HG03175 (cell line): ENCODE results near the gene CDHR3.

ENCODE experiments used
- ATAC-seq: cut with Tn5 transposase; IDR thresholded peaks from one replicate; pipeline ENCODE4 v1.9.1; 2021; ENCODE audit warnings: mild to moderate bottlenecking, moderate library complexity; ENCODE audit not compliant: unreplicated experiment

The CDHR3 gene

DNA sequence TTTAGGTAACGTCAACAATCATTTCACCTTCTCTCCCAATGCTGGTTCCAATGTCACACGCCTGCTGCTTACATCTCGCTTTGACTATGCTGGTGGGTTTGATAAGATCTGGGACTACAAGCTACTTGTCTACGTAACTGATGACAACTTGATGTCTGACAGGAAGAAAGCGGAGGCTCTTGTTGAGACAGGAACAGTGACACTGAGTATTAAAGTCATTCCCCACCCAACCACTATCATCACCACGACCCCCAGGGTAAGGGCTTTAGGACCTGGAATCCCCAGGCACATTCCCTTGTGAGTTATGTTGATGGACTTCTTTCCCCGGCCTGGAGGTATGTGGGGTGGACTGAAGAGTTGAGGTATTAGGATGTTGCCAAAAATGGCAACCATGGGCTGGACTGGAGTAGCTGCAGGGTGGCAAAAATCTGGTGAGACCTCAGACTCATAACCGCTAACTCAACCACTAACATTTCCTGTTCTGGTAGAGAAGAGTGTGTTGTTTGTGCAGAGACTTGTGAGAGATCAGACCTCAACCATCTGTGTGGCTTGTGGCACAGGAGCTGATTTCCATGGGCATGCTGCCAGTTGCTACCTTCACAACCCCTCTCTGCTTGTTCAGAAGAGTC, 59.2 kb downstream of the CDHR3 start:
- ATAC-seq = peak; percentile 78

GRCh38 chr7:106023369-106024322, 60.6 kb downstream of the CDHR3 start:
- ATAC-seq = no peak

GRCh38 chr7:106026101-106026500, 63.0 kb downstream of the CDHR3 start:
- no peak for ATAC-seq

DNA sequence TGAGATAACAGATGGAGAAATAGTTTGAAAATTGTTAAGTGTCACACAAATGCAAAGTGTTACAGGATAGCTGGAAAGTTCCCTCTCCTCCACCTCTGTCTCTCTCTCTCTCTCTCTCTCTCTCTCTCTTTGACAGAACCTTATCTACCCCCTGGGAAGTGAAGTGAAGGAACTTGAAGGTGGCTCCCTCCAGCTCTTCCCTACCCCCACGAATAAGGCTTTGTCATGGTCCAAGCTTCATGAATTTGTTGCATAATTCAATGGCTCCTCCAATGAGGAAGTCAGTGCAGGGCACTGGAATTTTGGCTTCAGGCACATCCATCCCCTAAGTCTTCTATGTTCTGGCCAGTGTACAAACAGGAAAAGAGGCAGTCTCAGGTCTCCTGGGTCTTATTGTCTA, 66.4 kb downstream of the CDHR3 start:
- ATAC-seq = no peak

GRCh38 chr7:106029941-106030340, 66.9 kb downstream of the CDHR3 start:
- no peak for ATAC-seq

DNA sequence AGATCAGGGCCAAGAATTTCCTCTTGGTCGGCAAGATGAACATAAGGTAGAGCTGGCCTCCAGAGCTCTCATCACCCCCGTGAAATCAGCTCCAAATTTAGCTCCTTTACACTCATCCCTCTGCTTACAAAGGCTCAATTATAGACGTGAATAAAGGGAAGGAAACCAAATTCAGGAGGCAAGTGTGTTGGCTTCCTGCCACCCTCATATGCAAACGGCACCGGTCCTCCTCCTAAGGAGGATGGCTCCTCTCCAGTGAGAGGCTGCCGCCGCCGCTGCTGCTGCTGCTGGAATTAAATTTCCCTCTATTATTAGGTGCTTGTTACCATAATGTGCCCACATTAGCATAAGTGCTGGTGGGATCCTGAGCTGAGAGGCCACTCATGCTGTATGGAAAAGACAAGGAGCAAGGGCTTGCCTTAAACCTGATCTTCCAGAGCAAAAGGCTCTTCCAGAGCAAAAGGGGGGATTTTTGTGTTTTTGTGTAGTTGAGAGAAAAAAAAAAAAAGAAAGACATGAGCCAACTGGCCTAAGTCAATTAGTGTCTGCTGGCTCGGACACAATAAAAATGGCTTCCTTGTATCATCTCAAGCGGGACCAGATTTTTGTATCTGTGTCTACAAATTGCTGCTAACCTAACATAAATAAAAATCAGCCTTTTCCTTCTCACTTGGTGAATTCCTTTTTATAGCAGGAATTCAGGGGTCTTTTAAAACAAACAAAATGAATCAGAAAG, 68.4 kb downstream of the CDHR3 start:
- ATAC-seq = no peak

DNA sequence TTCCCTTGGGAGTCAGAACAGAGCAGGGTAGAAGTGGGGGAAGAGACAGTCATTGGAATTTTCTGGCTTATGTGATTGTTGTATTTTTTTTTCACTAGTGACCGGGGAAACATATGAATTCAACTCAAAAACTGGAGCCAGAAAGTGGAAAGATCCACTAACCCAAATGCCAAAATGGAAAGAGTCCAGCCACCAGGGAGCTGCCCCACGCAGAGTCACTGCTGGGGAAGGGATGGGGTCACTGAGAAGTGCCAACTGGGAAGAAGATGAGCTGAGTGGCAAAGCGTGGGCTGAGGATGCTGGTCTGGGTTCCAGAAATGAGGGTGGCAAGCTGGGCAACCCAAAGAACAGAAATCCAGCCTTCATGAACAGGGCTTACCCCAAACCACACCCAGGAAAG, 69.2 kb downstream of the CDHR3 start:
- no peak for ATAC-seq

- no peak for ATAC-seq
Measured at GRCh38 chr7:106033735-106034134, 70.7 kb downstream of the CDHR3 start.

- ATAC-seq = no peak
Measured at GRCh38 chr7:106034383-106034782, 71.3 kb downstream of the CDHR3 start.

- ATAC-seq = no peak
Measured at GRCh38 chr7:106035568-106035967, 72.5 kb downstream of the CDHR3 start.

- no peak for ATAC-seq
Measured at GRCh38 chr7:106036004-106036403, 72.9 kb downstream of the CDHR3 start.

- ATAC-seq = no peak
Measured at GRCh38 chr7:106037489-106038176, 74.6 kb downstream of the CDHR3 start.

GRCh38 chr7:106038289-106038688, 75.2 kb downstream of the CDHR3 start:
- ATAC-seq = no peak

- ATAC-seq = no peak
Measured at GRCh38 chr7:106038916-106039315, 75.9 kb downstream of the CDHR3 start.

GRCh38 chr7:106039486-106040060, 76.5 kb downstream of the CDHR3 start:
- no peak for ATAC-seq

GRCh38 chr7:106041140-106041717, 78.2 kb downstream of the CDHR3 start:
- no peak for ATAC-seq

- no peak for ATAC-seq
Measured at GRCh38 chr7:106042196-106042611, 79.1 kb downstream of the CDHR3 start.

DNA sequence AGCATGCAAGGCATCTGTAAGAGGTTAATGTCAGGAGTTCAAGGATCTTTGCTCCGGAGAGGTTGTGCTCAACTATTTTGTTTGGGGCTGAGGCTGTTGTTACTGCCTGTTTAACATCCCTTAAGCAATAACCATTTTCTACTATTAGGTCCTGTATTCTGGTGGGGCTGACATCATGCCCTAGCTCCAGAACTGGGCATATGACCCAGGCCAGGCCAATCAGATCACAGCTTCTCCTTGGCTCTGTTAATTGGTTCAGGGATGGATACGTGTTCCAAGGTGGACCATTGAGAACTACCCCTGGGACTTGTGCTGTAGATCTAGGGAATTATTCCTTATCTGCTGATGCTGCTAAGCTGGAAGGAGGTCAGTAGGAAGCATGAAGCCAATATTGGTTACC, 82.1 kb downstream of the CDHR3 start:
- no peak for ATAC-seq

GRCh38 chr7:106045586-106045985, 82.5 kb downstream of the CDHR3 start:
- ATAC-seq = no peak

DNA sequence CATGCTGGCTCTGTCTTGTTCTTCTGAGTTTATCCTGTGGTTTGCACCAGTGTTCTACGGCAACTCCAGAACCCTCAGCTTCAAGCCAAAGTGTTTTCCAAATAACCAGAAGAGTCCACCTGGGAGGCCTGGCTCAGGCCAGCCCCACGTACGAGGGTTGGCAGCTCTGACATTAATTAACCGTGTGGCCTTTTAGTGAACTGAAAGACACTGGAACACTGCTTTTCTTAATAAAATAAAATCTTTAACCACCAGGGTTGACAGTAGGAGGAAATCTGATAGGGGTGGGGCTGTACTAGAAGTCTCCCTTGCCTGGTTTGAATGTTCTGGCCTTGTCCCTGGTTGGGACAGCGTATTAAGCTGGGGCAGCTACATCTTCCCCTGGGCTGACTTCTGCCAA, 84.1 kb downstream of the CDHR3 start:
- ATAC-seq = no peak
